Measurements from ENCODE around the gene SYT6.
"Not testable (repeated sequence)": the region's sequence is repeated elsewhere in the genome, so short reads cannot be mapped to it uniquely, and the experiment has no call there.

SYT6 gene

DNA sequence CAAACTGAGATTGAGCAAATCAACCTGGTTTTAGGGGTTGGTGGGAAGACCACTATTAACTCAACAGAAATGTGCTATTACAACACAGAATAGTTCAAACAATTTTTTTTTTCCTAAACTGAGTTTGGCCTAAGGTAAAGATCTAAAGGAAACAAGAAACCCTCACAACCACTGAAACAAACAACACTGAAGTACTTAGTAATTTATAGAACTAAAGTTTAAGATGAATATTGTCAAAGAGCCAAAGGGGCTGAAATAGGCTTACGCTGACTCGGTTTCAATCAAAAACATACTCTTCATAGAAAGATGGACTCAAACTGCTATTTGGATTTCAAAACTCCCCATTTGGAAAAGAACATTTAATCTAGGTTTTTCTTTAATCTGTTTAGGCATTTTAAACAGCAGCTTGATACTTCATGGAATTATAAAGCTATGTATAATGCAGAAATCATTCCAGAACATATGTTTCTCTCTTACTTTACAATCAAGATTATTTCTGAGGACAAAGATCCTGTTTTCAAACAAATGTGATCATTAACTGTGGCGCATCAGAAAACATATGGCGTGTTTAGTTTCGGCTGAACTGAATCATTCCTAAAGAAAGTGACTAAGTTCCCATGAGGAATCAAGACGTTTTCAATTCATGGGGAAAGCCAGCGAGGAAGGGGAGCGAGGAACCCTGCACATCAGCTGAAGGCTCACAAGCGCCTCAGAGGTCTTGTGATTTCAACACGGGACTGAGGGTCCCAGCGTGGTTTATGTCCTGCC, 62.7 kb downstream of the SYT6 start:
- no peak for DNase-seq

DNA sequence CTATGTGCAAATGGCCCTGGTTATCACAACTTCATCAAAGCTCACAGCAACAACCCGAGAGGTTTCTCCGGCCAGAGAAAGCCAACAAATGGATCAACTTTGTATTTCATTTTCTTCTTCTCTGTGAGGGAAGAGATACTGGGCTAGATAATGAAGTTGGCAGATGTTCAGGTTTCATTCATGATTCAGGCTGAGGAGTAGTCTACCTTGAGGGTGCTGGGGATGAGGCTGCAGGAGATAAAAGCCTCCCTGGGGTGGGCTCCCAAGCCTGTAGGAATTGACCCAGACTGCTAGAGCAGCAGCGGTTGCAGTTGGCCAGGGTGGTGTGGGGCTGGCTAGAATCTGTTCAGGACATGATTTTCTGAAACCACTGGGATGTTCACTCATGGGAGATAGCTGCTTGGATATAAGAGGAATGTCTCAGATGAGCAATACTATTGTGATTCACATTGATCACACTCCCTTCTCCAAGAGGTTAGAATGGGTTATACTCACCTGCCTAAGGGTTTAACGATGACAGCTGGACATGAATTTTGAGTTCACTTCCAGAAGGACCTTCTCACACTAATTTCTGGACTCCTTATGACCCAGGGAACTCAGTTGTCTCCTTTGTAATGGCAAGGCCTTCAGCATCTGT, 64.0 kb downstream of the SYT6 start:
- no peak for DNase-seq

DNA sequence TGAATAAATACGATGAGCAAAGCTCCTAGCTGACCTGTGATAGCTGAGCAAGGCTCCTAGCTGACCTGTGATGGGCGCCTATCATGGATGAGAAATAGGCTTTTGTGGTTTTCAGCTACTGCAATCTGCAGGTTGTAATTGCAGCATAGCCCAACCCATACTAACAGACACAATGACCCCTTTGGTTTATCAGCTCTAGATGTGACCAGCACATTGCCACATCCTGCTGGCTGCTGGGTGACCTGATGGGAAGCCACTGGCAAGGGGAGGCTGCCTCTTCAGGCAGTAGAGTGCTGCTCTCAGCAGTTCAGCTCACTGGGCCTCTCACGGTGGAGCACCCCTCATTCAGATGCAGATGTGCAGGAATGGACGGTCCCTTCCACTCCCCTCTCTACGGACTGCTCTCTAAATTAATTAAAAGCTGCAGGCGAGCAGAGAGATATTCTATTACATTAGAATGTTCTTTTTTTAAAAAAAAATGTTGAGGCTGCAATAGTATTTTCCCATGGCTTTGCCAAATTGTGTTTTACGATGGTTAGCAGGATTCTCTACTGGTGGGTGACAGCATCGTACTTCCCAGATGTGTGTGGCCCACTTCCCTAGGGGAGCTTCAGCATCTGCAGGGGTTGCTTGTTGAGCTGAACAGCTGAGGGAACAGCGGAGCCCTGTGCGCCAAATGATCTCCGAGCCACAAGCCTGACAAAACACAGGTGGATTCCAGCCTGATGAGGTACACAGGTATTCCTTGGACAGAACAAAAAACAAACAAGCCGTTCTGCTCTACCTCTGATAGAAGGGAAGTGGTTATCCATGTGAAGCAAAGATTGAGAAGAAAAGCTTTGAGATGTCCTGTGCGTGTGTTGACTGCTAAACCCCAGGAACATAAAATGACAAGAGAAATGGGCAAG, 65.0 kb downstream of the SYT6 start:
- DNase-seq, result no peak

DNA sequence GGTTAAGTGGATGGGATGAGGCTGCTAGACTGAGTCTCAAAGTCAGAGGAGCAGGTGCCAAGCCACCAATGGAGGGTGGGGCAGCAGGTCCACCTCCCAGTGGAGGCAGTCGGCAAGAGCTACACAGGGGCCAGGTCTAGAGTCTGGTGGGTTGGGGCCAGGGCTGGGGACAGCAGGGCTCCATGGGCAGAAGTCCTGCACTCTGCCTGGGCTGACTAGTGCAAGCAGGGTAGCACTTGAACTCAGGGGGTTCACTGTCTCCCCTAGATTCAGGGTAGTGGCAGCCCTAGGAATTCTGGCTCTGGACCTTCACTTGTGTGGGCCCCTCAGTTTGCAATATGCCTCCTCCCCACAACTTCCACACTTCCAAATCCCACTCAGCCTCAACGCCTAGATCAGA, 66.2 kb downstream of the SYT6 start:
- no peak for DNase-seq

DNA sequence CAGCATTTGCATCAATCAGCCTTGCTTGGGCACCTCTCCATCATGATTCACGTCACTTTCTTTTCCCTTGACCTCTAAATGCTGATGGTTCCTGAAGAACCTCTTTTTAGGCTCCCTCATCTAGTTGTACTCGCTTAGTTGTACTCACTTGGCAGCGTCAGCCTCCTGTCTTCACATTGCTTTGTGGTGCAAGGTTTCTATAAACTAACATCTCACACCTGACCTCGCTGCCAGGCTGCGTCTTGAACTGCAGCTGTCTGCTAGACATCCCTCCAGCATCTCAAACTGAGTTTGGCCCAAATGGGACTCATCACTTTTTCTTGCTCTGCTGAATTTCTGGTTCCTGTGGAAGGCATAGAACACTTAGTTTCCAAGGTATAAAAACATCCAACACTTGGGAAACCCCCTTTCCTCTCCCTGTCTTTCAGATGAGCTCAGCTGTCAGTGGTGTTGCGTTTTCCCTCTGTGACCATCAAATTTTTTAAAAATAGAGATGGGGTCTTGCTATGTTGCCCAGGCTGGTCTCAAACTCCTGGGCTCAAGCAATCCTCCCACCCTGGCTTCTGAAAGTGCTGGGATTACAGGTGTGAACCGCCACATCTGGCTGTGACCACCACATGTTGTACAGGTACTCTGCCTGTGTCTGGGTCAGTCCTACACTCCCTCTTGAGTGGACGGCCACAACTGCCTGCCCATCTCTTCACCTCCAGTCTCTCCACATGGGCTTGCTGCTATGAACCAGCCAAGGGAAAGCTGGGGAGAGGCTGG, 66.9 kb downstream of the SYT6 start:
- DNase-seq, result no peak

DNA sequence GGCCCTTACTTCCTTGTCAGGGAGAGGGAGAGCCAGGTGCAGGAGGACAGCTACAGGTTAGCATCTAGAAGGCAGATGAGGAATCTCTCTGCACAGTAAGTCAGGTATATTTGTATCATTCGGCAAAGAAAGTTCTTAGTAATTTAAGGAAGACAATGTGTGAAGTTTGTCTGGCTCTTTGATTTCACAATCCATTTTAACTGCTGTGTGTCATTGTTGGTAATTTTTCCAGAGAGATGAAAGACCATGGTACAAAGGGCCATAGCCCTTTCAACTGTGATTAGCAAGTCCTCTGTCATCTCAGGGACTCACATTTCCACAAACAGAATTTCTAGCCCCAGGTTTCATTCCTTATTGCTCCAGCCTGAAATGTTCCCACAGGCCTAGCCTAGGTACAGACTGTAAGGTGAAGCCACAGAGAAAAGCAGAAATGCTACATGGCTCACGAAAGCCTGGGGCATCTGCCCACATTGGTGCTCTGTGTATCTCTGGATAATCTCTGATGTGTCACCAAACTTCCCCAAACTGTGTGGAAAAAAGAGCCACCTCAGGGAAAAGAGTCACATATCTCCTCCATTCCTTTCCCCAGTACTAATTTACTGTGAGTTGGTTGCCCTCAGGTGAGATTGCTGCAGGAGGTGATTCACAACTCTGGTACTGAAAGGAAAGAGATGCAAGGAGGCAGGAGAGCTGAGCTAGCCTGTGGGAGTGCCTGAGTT, 70.6 kb downstream of the SYT6 start:
- DNase-seq, result no peak

DNA sequence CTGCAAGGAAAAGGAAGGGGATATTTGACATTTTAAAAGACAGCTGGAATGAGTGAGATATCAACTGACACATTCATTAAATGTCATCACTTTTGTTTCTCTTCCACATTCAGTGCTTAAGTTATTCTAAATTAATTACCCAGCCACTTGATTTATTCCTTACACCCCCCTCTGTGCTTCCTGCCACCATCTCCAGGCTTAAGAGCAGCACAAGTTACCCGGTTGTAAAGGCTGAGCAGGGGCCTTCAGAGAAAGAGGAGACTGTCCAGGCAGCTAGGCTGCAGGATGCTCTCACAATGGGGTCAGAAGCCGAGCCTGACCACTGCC, 71.4 kb downstream of the SYT6 start:
- no peak for DNase-seq

DNA sequence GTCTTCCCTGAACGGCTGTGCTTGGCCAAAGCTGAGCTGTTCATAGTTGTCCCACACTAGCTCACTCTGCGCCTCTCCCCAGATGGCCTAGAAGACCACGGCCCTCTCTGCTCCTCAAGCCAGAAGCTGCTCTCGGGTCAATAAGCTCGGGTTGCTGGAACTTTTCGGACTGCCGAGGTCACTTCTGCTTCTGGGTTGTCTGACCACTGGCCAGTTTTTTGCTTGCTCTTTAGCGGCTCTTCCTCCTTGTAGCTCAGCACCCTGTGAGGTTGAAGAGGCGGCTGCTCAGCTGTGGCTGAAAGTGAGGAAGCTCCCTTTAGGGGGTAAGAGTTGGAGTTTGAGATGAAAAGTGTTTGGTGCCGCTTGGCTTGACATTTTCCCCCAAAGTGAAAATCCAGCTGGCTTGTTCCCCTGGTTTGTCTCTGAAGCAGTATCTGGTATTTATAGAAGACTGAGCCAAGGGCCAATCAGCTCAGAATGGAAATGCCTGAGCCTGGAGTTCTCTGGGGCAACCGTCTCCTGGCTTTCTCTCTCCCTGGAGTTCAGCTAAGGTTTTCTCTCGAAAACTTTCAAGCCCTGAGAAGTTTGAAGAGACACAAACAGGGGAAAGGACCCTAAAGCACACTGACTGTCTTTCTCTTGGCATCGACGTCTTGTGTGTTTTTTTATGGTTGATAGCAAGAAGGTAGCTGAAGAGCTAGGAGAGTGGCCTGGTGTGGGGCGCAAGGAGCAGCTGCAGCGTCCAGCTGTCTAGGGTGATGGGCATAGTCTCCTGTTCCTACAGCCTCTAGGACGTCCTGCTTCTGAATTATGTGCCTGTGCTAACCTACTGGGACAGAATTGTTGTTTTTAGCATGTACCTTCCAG, 72.0 kb downstream of the SYT6 start:
- DNase-seq, result no peak

DNA sequence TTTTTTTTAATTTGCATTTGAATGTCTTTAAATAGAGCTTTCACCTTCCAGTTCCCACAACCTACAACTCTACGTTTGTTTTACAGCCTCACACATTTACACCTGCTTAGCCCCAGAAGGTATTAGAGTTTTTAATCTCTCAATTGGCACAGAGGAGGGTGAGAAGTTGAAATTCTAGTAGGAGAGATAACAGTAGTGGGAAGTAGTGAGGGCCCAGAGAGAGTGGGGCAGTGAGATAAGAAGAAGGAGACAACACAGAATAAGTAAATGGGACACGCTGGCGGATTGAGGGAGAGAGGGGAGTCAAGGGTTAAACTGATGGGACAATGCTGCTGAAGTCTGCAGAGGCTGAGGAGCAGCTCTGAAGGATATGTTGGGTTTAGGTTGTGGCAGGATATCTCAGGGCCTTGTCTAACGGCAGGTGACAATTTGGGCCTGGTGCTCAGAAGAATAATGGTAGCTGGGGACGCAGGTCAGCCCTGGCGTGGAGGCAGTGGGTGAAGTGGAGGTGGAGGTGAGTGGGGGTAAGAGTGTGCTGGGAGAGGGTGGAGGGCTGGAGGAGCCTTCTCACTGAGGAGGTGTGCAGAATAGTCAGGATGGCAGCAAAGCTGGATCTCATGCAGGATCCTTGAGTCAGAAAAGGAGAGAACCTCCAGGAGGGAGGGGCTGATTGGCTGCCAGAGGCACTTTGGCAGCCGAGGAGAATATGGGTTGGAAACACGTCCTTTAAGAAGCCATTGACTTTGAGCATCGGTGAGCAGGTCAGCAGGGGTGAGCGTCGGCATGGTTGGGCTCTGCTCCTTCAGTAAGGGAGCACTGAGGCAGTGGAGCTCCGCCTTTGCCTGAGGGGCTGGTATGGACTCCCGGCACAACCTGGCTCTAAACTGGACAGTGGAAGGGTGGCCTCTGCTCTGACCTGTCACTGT, 72.9 kb downstream of the SYT6 start:
- no peak for DNase-seq

DNA sequence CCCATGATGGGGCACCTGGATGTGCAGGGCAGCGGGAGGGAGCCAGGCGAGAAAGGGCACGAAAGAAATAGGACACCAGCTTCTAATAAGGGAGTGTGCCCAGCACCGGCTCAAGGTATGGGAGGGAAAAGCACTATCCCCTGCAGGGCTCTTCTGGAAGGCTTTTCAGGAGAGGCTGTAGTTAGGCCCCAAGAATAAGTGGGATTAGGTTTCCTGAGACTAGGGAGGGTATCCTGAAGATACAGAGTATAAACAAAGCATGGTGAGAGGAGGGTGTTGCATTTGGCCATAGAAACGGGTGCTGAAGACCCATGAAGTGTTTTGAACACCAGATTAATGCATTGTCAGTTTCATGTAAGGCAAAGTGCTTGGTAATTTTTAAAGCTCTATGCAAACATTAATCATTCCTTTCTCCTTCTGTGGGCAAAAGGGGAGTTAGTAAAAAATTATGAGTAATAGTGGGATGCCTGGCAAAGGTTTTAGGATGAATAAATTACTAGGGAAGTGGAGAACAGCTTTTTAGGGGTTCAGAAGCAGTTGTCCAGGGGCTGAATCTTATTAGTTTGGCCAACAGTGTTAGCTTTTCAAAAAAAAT, 74.0 kb downstream of the SYT6 start:
- no peak for DNase-seq

DNA sequence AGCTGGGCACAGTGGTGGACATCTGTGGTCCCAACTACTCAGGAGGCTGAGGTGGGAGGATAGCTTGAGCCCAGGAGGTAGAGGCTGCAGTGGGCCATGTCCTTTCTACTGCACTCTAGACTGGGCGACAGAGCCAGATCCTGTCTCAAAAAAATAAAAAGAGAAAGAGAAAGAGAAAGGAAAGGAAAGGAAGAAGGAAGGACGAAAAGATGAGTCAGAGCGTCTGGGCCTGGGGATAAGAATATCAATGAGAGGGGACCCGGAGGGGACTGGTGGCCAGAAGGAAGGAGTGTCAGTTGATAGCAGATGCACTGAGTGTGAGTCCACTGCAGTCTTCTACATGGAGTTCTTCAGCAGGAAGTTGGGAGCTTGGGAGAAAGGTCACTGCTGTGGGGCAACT, 75.6 kb downstream of the SYT6 start:
- no peak for DNase-seq

DNA sequence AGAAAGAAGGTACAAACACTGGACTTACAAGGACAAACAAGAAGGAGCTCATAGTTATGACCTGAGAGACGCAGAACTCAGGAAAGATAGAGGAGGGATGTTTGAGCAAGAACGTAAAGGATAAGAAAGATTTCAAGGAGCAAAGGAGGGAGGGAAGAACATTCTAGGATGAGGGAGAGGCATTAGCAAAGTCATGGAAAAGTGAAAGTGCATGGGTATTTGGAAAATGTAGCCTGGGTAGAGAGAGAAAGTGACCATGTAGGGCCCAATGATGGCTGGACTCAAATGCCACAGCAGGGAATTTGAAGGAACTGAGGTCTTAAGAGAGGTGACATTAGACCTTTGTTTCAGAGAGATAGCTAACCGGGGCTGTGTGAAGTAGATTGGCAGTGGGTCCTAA, 76.5 kb downstream of the SYT6 start:
- no peak for DNase-seq

DNA sequence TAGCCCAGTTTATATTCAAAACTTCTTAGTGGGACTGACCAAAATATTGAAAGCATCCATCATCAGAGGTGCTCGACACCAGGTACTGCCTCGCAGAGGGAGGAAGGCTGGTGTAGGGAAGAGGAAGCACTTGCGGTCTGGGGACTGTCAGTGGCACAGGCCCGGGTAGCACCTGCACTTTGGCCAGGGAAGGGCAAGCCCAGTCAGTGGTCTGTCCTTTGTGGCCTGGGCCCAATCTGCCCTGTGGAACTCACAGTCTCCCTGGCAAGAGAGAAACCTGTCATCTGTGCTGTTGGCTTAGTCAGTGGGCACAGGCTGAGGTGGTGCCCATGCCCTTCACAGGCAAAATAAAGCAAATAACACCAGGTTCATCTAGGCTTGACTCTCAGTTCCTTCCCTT, 77.4 kb downstream of the SYT6 start:
- no peak for DNase-seq

DNA sequence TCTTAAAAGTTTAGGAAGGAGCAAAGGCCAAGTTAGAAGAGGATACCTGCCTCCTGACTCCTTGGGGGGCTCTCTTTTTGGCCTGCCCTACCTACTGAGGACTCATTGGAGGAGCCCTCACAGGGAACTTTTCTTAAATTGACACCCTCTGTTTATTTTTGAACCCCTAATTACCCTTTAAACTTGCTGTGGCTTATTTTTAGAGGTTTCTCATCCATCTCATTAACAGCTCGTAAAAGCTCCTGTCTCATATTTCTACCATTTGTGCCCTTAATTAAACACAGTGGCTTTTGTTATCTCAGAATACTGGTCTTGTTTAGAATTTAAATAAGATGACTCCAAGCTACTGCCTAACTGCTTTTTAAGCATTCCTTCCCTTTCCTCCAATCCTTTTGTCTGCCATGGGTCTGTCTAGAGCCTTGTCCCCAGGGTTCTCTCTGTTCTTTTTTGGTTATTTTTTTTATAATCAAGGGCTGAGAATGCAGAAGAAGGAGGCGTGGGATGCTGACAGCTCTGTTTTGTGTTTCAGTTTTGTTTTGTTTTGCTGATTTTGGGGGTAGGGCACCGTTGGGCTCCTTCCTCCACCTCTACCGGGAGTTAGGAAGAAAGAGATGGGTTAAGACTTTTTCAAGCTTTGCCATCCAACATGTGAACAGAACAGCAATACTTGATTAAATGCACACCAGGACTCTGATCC, 78.0 kb downstream of the SYT6 start:
- no peak for DNase-seq

DNA sequence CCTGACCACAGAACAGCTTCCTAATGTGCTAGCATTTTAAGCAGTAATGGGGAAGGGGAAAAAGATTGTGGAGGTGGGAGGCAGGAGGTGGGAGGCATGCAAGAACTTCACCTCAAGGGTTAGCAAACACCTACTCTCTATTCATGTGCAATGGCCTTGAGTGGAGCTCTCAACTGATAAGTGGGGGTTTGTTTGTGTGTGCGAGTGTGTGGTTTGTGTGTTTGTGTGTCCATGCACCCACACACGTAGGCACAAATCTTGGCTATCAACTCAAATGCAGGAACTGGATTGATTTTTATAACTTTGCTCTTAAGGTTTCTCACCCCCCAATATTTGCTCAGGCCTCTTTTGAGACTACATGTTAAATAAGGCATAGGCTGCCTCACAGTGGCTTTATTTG, 78.6 kb downstream of the SYT6 start:
- no peak for DNase-seq

DNA sequence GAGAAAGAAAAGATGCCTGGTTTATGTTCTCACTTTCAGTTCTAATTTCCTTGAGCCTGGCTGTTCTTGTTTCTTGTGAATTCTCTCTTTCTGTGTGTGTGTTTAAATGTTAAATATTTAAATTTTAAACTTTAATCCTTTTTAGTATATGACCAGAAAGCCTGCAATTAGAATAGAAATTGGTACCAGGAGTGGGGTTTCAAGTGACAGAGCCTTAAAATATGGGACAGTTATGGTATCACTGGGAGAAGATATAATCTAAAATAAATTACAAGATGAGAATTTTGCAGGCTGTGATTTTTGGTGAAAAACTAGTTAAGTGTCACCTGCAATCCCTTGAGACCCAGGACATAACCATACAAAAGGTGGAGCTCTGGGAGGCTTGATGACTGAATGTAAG, 81.4 kb downstream of the SYT6 start:
- no peak for DNase-seq

DNA sequence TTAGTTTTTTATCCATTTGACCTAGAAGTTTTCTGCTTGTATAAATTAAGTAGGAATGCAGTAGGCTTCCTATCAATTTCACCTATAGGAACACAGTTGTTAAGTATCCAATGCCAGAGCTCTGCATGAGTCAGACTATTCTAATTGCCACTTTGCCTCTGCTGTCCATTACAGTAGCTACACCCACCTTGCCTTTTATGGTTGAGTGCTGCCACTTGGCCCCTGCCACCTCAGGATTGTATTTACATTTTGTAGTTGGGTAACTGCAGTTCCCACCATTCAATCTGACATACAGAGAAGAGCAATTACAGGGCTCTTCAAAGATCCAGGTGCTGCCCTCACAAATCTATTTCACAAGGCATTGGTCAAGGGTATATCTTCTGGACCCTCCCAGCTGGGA, 83.9 kb downstream of the SYT6 start:
- peak; percentile 29 for DNase-seq

DNA sequence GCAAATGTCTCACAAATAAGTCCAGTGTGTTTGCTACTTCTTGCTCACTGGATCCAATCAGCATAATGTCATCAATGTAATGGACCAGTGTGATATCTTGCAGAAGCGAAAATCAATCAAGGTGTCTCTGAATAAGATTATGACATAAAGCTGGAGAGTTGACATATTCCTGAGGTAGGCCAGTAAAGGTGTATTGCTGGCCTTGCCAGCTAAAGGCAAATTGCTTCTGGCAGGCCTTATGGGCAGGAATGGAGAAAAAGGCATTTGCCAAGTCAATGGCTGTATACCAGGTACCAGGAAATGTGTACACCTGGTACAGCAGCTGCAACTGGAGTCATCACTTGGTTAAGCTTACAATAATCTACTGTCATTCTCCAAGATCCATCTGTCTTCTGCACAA, 85.0 kb downstream of the SYT6 start:
- not testable (repeated sequence) for DNase-seq

DNA sequence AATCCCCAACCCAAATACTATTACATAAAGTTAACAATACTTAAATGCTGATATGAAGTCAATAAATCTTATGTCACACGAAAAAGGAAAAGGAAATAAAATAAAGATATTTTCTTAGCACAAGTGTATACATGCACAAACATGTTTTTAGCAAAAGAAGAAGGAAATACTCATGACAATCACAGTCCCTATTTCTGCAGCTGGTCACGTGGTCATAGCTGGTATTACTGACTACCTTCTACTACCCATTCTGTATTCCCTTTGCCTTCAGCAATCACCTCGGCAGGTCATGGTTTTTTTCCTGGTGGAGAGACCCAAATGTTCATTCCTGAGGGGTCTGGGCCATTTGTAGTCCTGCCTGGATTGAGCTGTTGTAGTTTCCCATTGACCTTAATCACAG, 88.0 kb downstream of the SYT6 start:
- not testable (repeated sequence) for DNase-seq

All from NCI-H2029 (cell line).